HEK293T (cell line): Measurements from ENCODE around the gene ATG4D.

ENCODE experiments used
- BHLHE40 ChIP-seq: fragments of 450-650 bp; IDR thresholded peaks from 2 replicates; pipeline ENCODE4 v1.6.1; 2016; ENCODE audit warnings: mild to moderate bottlenecking, moderate library complexity, borderline replicate concordance
- HDGF ChIP-seq: fragments of 450-650 bp; IDR thresholded peaks from 2 replicates; pipeline ENCODE4 v1.6.1; 2017; ENCODE audit warnings: antibody characterized with exemption, borderline replicate concordance
- NFRKB ChIP-seq: fragments of 450-650 bp; IDR thresholded peaks from 2 replicates; pipeline ENCODE4 v1.6.1; 2016; ENCODE audit warnings: mild to moderate bottlenecking, moderate library complexity
- SP1 ChIP-seq: fragments of 450-650 bp; IDR thresholded peaks from 2 replicates; pipeline ENCODE4 v1.6.1; 2017
- SUZ12 ChIP-seq: fragments of 450-650 bp; IDR thresholded peaks from 2 replicates; pipeline ENCODE4 v1.6.1; 2016; ENCODE audit warnings: mild to moderate bottlenecking
- TARDBP ChIP-seq: fragments of 450-650 bp; IDR thresholded peaks from 2 replicates; pipeline ENCODE4 v1.6.1; 2016

- TF ChIP-seq BHLHE40 (no peak), TARDBP (no peak), HDGF (no peak), SUZ12 (no peak), NFRKB (no peak), SP1 (no peak)
These were observed 8.9 kb downstream of the ATG4D start for GRCh38 chr19:10552510-10553053.
